H9 (cell line): ENCODE results near the gene CATSPERB. TPM values are rescaled to one million over a fixed set of nuclear protein-coding genes. Genes with fewer than 3 reads are reported as not detected.

Experiments used
- DNase-seq: peaks from one replicate; pipeline ENCODE4 v3.0.0-alpha.2; 2017
- H2AFZ ChIP-seq: one replicate; pipeline ENCODE4 v1.6.1; 2013; ENCODE audit warnings: mild to moderate bottlenecking, low read length, control low read depth, moderate library complexity
- H2AK5ac ChIP-seq: 2 replicates; pipeline ENCODE4 v1.6.1; 2013; ENCODE audit warnings: low read length, control low read depth, mixed read lengths; ENCODE audit not compliant: insufficient read length
- H2BK120ac ChIP-seq: one replicate; pipeline ENCODE4 v1.6.1; 2013; ENCODE audit warnings: low read depth, mild to moderate bottlenecking, low read length, control low read depth, inconsistent platforms; ENCODE audit not compliant: poor library complexity, severe bottlenecking
- H2BK12ac ChIP-seq: 2 replicates; pipeline ENCODE4 v1.6.1; 2013; ENCODE audit warnings: low read length, control low read depth, mixed read lengths, low read depth; ENCODE audit not compliant: insufficient read length
- H2BK15ac ChIP-seq: 2 replicates; pipeline ENCODE4 v1.6.1; 2013; ENCODE audit warnings: low read depth, low read length, control low read depth
- H2BK20ac ChIP-seq: one replicate; pipeline ENCODE4 v1.6.1; 2013; ENCODE audit warnings: low read depth, mild to moderate bottlenecking, low read length, control low read depth, inconsistent platforms; ENCODE audit not compliant: poor library complexity, severe bottlenecking
- H2BK5ac ChIP-seq: 2 replicates; pipeline ENCODE4 v1.6.1; 2013; ENCODE audit warnings: low read length, control low read depth, mixed read lengths; ENCODE audit not compliant: insufficient read length
- H3K14ac ChIP-seq: 2 replicates; pipeline ENCODE4 v1.6.1; 2013; ENCODE audit warnings: low read length, control low read depth; ENCODE audit not compliant: insufficient read depth
- H3K18ac ChIP-seq: 2 replicates; pipeline ENCODE4 v1.6.1; 2013; ENCODE audit warnings: low read depth, mild to moderate bottlenecking, mixed read lengths, low read length, control low read depth; ENCODE audit not compliant: insufficient read length
- H3K23ac ChIP-seq: 2 replicates; pipeline ENCODE4 v1.6.1; 2013; ENCODE audit warnings: low read length, control low read depth, mixed read lengths, low read depth; ENCODE audit not compliant: insufficient read length
- H3K23me2 ChIP-seq: 2 replicates; pipeline ENCODE4 v1.6.1; 2013; ENCODE audit warnings: low read depth, mild to moderate bottlenecking, mixed read lengths, low read length, control low read depth; ENCODE audit not compliant: insufficient read length, poor library complexity, severe bottlenecking
- H3K27ac ChIP-seq: 2 replicates; pipeline ENCODE4 v1.5.1; 2013; ENCODE audit warnings: low read length, control low read depth, mixed read lengths, low read depth; ENCODE audit not compliant: insufficient read length
- H3K27me3 ChIP-seq: 2 replicates; pipeline ENCODE4 v1.6.1; 2013; ENCODE audit warnings: low read length, control low read depth, inconsistent platforms; ENCODE audit not compliant: insufficient read depth
- H3K4ac ChIP-seq: 2 replicates; pipeline ENCODE4 v1.6.1; 2013; ENCODE audit warnings: low read depth, mild to moderate bottlenecking, control low read depth, inconsistent platforms, low read length, moderate library complexity
- H3K4me1 ChIP-seq: 2 replicates; pipeline ENCODE4 v1.6.1; 2013; ENCODE audit warnings: low read length, control low read depth, inconsistent platforms; ENCODE audit not compliant: insufficient read depth
- H3K4me2 ChIP-seq: 2 replicates; pipeline ENCODE4 v1.6.1; 2013; ENCODE audit warnings: low read length, control low read depth, mixed read lengths; ENCODE audit not compliant: insufficient read length, insufficient read depth
- H3K56ac ChIP-seq: 2 replicates; pipeline ENCODE4 v1.6.1; 2013; ENCODE audit warnings: low read depth, mild to moderate bottlenecking, mixed read lengths, low read length, control low read depth; ENCODE audit not compliant: insufficient read length
- H3K79me1 ChIP-seq: 2 replicates; pipeline ENCODE4 v1.6.1; 2013; ENCODE audit warnings: low read depth, mild to moderate bottlenecking, moderate library complexity, low read length, control low read depth, inconsistent platforms; ENCODE audit not compliant: insufficient read depth, poor library complexity, severe bottlenecking
- H3K79me2 ChIP-seq: 2 replicates; pipeline ENCODE4 v1.6.1; 2013; ENCODE audit warnings: low read length, control low read depth, inconsistent platforms; ENCODE audit not compliant: insufficient read depth
- H3K9ac ChIP-seq: 2 replicates; pipeline ENCODE4 v1.6.1; 2013; ENCODE audit warnings: low read length, control low read depth, mixed read lengths; ENCODE audit not compliant: insufficient read length; ENCODE audit errors: extremely low read depth
- H3K9me3 ChIP-seq: one replicate; pipeline ENCODE4 v1.6.1; 2013; ENCODE audit warnings: low read depth, low read length, inconsistent platforms; ENCODE audit not compliant: control insufficient read depth
- H3T11ph ChIP-seq: one replicate; pipeline ENCODE4 v1.6.1; 2013; ENCODE audit warnings: mild to moderate bottlenecking, low read length, control low read depth, inconsistent platforms
- H4K20me1 ChIP-seq: one replicate; pipeline ENCODE4 v1.6.1; 2013; ENCODE audit not compliant: control insufficient read depth, insufficient read length, insufficient read depth
- H4K5ac ChIP-seq: 2 replicates; pipeline ENCODE4 v1.6.1; 2013; ENCODE audit warnings: low read depth, mild to moderate bottlenecking, mixed read lengths, low read length, control low read depth; ENCODE audit not compliant: insufficient read length
- H4K8ac ChIP-seq: replicated peaks from 2 replicates; pipeline ENCODE4 v1.6.1; 2013; ENCODE audit warnings: low read length, control low read depth, mixed read lengths, low read depth; ENCODE audit not compliant: insufficient read length
- H4K91ac ChIP-seq: 2 replicates; pipeline ENCODE4 v1.6.1; 2013; ENCODE audit warnings: low read depth, mild to moderate bottlenecking, moderate library complexity, mixed read lengths, low read length, control low read depth; ENCODE audit not compliant: insufficient read length
- H3K27ac Mint-ChIP-seq, 3 experiments: 2 replicates in 2 of 3; 3 replicates in 1 of 3; pipeline ENCODE4 v1.8.0; 2020 to 2021; ENCODE audit warnings: mixed read lengths in 3 of 3, mild to moderate bottlenecking in 1 of 3, moderate library complexity in 1 of 3
- H3K27me3 Mint-ChIP-seq: 2 replicates; pipeline ENCODE4 v1.8.0; 2021; ENCODE audit warnings: low read depth, mild to moderate bottlenecking, moderate library complexity, mixed read lengths
- H3K36me3 Mint-ChIP-seq, 3 experiments: 2 replicates in 2 of 3; 3 replicates in 1 of 3; pipeline ENCODE4 v1.8.0; 2020 to 2021; ENCODE audit warnings: low read depth in 3 of 3, mixed read lengths in 3 of 3; ENCODE audit not compliant: insufficient read depth in 1 of 3
- H3K4me1 Mint-ChIP-seq, 2 experiments: 2 replicates each; pipeline ENCODE4 v1.8.0; 2020; ENCODE audit warnings: mixed read lengths in 2 of 2
- H3K4me3 Mint-ChIP-seq, 2 experiments: 2 replicates in 1 of 2; 3 replicates in 1 of 2; pipeline ENCODE4 v1.8.0; 2020 to 2021; ENCODE audit warnings: mild to moderate bottlenecking in 2 of 2, mixed read lengths in 2 of 2, moderate library complexity in 1 of 2
- H3K9me3 Mint-ChIP-seq, 2 experiments: 2 replicates in 1 of 2; 3 replicates in 1 of 2; pipeline ENCODE4 v1.8.0; 2020; ENCODE audit warnings: mild to moderate bottlenecking in 2 of 2, mixed read lengths in 2 of 2, moderate library complexity in 1 of 2
- CTCF ChIP-seq: fragments of 200-600 bp; sonication (generic); conservative IDR thresholded peaks from 3 replicates; pipeline ENCODE4 v1.8.0; 2021; ENCODE audit warnings: antibody characterized with exemption, mild to moderate bottlenecking
- WGBS: extraction: QIAGEN DNeasy Blood & Tissue Kit; methylation state at CpG from one replicate; pipeline ENCODE4 v1.1.7; 2013; ENCODE audit warnings: missing lambda C conversion rate, low lambda C conversion rate, mixed read lengths; ENCODE audit not compliant: insufficient read length; ENCODE audit errors: extremely low coverage; 5-methylcytosine and 5-hydroxymethylcytosine counted together
- total RNA-seq: library from RNA; stranded (reverse); gene quantifications from 2 replicates; pipeline ENCODE4 v1.2.1, GENCODE V29; 2021

CATSPERB gene
- total RNA-seq, 1 experiment from 2014 or later, result 0.48 TPM

GRCh38 chr14:91752961-91753360 lies 21.1 kb upstream of the CATSPERB start:
- H3K27ac Mint-ChIP-seq, result no peak overlapping the region

More at GRCh38 chr14:91752961-91753360, 21.1 kb upstream of the CATSPERB start:
- H2BK20ac ChIP-seq, result no peak overlapping the region
- H3K4me1 ChIP-seq, result no peaks in the 10 kb centered on the region; the same call in 1 of the 2 replicates
- DNase-seq, result no peak
- no peak overlapping the region for H4K91ac ChIP-seq
- H3K14ac ChIP-seq, result no peak overlapping the region
- 0 out of 2 replicates have a peak, but pooled peaks cover 1% of the 10 kb centered on the region for H3K79me2 ChIP-seq
- H2AK5ac ChIP-seq, result no peak overlapping the region
- WGBS, result no CpG with 5 or more reads among the region's 1 CpG
- Mint-ChIP-seq H3K9me3 (no peaks in the 10 kb centered on the region), H3K4me1 (peaks cover 15 to 19% of the 10 kb centered on the region in 2 experiments), H3K27me3 (no peaks in the 10 kb centered on the region), H3K4me3 (no peak overlapping the region), H3K36me3 (no peaks in the 10 kb centered on the region)
- no peaks in the 10 kb centered on the region for H3K79me1 ChIP-seq
- H2AFZ ChIP-seq, result no peak overlapping the region
- H3K9me3 ChIP-seq, result no peaks in the 10 kb centered on the region
- no peak overlapping the region for H3T11ph ChIP-seq
- no peak overlapping the region for H3K23ac ChIP-seq
- no peak overlapping the region for H3K4me2 ChIP-seq
- no peak overlapping the region for H2BK5ac ChIP-seq
- no peaks in the 10 kb centered on the region for H4K20me1 ChIP-seq
- no peak overlapping the region for H3K27ac ChIP-seq
- no peaks in the 10 kb centered on the region for H3K23me2 ChIP-seq
- no peak overlapping the region for H4K8ac ChIP-seq
- H4K5ac ChIP-seq, result no peak overlapping the region
- no peak overlapping the region for H2BK120ac ChIP-seq
- H3K56ac ChIP-seq, result no peak overlapping the region
- no peak overlapping the region for H3K18ac ChIP-seq
- no peak overlapping the region for H2BK12ac ChIP-seq
- no peaks in the 10 kb centered on the region for H3K27me3 ChIP-seq
- no peak overlapping the region for H2BK15ac ChIP-seq
- H3K4ac ChIP-seq, result no peak overlapping the region
- TF ChIP-seq CTCF, result no peak
- no peak overlapping the region for H3K9ac ChIP-seq
